Activated CD8-positive, alpha-beta memory T cell treated with anti-CD3 and anti-CD28 coated beads for 24 hours (primary cell): ENCODE measurements around the gene OR5H15.
"Not testable (repeated sequence)": the region's sequence is repeated elsewhere in the genome, so short reads cannot be mapped to it uniquely, and the experiment has no call there.

Source experiments
- DNase-seq: peaks from one replicate; pipeline ENCODE4 v3.0.0-alpha.2; 2020

Gene OR5H15

GRCh38 chr3:98166396-98166795 is at the start of gene OR5H15:
Gene OR5H15, plus strand, starts transcription at chr3:98166696. Its CDS starts 2,004 bp downstream, at chr3:98168700.
- DNase-seq, result no peak

DNA sequence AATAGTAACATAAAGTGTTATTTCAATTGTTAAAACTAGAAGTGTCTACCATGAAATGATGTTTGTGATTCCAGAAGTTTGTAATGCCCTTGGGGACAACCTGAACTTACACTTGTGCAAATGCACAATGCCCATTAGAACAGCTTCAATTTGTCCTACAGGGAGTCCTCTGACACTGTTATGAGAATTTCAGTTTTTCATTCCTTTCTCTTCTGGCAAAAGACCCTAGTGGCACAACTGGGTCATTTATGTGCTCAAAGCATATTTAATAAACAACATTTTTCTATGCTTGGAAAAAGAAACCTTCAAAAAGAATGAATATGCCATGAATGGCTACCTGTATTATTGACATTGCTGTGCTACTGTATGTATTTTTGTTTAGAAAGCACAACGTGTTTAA is 36.1 kb upstream of the OR5H15 start, which contains the start of gene OR5H1:
TSS of gene OR5H1 (plus strand) at position 301 of the 400 bp plus-strand sequence. CDS start 1,977 bp downstream, outside the sequence.
- no peak for DNase-seq

DNA sequence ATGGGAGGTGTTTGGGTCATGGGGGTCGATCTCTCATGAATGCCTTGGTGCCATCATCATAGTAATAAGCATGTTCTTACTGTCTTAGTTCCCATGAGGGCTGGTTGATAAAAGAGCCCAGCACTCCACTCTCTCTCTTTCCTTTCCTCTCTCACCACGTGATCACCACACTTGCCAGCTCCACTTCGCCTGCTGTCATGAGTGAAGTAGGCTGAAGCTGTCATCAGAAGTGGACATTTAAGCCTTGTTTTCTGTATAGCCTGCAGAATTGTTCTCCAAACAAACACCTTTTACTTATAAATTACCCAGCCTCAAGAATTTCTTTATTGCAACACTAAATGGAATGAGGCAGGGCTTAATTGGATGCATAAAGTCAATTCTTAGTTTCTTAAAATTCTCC is 29.9 kb upstream of the OR5H15 start:
- DNase-seq, result no peak

DNA sequence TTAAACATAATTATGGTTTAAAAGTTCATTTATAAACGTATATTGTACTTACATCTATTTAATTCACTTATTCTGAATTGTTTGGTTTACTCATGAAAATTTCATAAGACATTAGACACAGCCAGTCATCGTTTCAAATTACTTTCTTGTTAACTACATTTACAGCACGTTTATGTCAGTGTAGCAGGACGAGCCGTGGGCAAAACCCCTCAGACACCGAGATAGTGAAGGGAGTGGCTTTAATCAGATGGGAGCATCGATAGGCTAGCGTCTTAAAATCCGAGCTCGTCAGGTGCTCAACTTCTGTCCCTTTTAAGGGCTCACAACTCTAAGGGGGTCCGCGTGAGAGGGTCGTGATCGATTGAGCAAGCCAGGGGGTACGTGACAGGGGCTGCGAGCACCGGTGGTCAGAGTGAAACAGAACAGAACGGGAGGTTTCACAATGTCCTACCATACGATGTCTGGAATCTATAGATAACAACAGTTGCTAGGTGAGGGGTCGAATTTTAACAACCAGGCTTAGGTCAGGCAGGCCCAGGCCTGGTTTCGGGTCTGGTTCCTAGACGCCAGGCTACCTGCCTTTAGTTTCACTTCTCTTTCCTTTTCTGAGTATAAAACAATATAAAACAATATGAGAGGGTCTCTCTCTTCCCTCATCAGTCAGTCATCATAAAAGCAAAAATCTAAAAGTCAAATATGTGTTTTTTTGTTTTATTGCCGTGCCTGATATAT is 28.5 kb upstream of the OR5H15 start:
- DNase-seq, result not testable (repeated sequence)

DNA sequence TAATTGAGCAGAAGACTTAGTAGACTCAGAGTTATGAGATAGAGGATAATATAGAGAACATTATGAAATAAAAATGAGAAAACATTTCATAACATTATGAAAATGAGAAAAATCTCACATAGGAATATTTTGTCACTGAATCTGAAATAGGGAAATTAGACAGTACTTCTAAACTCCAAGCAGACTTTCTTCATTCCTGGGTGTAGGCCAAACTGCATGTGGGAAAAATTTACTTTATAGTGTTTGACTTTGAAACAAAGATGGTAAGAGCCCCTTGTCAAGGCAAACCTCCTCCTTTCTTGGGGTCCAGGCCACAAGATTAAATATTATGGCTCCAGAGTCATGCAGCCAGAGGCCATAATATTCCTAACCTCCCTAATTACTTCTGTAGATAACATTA is 26.0 kb upstream of the OR5H15 start:
- no peak for DNase-seq

DNA sequence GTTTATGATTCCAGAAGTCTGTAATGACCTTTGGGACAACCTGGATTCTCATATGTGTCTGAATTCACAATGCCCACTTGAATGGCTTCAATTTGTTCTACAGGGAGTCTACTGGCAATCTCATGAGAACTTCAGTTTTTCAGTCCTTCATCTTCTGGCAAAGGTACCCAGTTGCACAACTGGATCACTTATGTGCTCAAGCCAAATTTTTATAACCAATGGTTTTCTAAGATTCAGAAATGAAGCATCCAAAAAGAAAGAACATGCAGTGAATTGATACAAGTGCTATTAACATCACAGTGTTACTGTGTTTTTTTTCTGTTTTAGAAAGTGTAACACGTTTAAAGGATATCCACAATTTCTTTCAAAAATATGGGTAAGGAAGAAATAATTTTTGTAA is 19.3 kb upstream of the OR5H15 start, which contains the start of gene OR5H14:
TSS of gene OR5H14 (plus strand) at position 301 of the 400 bp plus-strand sequence. CDS start 1,907 bp downstream, outside the sequence.
- no peak for DNase-seq

GRCh38 chr3:98148751-98149150 is 17.7 kb upstream of the OR5H15 start:
- DNase-seq, result no peak

DNA sequence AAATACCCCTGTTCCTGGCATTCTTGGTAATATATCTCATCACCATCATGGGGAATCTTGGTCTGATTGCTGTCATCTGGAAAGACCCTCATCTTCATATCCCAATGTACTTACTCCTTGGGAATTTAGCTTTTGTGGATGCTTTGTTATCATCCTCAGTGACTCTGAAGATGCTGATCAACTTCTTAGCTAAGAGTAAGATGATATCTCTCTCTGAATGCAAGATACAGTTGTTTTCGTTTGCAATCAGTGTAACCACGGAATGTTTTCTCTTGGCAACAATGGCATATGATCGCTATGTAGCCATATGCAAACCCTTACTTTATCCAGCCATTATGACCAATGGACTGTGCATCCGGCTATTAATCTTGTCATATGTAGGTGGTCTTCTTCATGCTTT is 17.0 kb upstream of the OR5H15 start:
- DNase-seq, result not testable (repeated sequence)

DNA sequence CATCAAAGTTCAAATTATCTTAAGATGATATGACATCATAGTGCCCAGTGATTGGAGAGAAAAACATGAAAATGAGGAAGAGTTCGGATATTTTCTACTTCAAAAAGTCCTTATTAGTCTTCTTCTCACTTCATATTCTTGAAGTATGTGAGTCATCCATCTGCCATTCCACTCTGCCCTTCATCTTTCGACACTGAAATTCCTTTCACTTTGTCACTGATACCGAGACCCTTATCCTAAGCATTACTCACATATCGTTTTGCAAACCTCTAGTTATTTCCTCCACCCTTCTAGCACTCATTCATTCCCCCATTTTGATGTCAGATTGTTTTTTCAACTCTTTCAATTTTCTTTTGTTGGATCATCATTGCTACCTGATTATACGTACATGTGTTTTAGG is 15.3 kb upstream of the OR5H15 start:
- DNase-seq, result no peak

- DNase-seq, result no peak
These were observed 4.6 kb downstream of the OR5H15 start for GRCh38 chr3:98171071-98171470.

- DNase-seq, result no peak
These were observed 6.1 kb downstream of the OR5H15 start for GRCh38 chr3:98172621-98173020.

DNA sequence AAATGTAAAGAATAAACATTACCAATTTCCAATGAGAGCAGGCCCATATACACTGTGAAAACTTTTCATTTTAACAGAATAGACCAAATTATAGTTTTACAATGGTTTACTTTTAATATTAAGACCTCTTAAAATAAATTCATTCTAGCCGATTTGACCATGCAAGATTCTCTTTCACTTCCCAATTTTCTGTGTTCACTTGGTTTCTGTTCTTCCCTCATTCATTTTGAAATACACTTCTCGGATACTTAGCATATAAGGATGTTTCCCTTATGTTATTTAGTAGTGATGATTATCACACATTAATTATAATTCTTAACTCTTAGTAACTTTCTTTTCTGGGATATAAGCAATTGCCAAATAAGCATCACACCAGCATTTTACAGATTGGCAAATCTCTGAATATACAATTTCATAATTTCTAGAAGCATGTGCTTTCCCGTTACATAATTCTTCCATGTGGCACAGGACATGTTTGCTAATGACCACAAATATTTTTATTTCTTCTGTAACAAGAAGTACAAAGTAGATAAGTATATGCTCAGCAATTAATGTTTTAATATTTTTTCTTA is 13.9 kb downstream of the OR5H15 start:
- no peak for DNase-seq

DNA sequence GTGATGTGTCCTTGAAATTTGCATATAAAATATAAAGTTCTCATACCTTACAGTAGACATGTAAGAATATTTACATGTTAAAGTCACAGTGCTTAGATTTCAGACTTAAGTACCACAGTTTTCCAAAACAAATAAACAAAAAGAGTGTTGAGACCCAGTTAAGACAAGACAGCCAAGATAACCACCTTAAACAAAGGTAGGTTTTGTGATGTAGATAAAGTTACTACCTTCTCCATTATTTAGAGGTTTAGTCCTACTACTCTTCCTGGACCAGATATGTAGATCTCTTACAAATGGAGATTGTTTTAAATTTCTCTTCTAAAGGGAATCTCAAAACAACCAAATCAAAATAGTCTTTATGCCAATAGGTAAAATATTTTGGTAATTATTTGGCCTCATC is 15.7 kb downstream of the OR5H15 start:
- no peak for DNase-seq

GRCh38 chr3:98185180-98185579 is 18.7 kb downstream of the OR5H15 start:
- no peak for DNase-seq

GRCh38 chr3:98188545-98188944 is 22.0 kb downstream of the OR5H15 start:
- no peak for DNase-seq

DNA sequence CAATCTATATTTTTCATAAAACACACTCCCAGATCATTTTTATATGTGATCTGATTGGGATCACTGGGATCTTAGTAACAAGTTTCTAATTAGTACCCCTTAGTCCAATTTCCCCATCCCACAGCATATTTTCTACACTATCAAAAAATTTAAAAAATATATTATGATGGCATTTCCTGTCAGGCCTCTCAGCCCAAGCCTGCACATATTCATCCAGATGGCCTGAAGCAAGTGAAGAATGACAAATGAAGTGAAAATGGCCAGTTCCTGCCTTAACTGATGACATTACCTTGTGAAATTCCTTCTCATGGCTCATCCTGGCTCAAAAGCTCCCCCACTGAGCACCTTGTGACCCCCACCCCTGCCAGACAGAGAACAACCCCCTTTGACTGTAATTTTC is 24.4 kb downstream of the OR5H15 start:
- DNase-seq, result not testable (repeated sequence)

- DNase-seq, result not testable (repeated sequence)
These were observed 29.8 kb downstream of the OR5H15 start for GRCh38 chr3:98196293-98196692.

GRCh38 chr3:98199020-98199419 is 32.5 kb downstream of the OR5H15 start:
- DNase-seq, result no peak

DNA sequence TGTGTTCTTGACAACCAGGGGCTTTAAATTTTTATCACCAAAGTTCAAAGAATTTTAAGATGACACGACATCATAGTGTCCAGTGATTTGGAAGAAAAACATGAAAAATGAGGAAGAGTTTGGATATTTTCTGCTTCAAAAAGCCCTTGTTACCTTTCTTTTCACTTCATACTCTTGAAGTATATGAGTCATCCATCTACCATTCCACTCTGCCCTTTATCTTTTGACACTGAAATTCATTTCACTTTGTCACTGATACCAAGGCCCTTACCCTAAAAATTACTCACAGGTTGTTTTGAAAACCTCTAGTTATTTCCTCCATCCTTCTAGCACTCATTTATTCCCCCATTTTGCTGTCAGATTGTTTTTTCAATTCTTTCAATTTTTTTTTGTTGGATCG is 42.7 kb downstream of the OR5H15 start:
- DNase-seq, result no peak

- DNase-seq, result no peak
These were observed 46.8 kb downstream of the OR5H15 start for GRCh38 chr3:98213276-98213675.

- no peak for DNase-seq
These were observed 48.6 kb downstream of the OR5H15 start for GRCh38 chr3:98215051-98215450.
